ENCODE results near the gene STIL. TPM values are rescaled to one million over a fixed set of nuclear protein-coding genes. Genes with fewer than 3 reads are reported as not detected.
A peak's percentile ranks its signal among the peaks of the same experiment; 100 is the strongest.

STIL gene
- total RNA-seq, 1 experiment from 2014 or later, result 29.7 TPM

GRCh38 chr1:47201179-47201578 is 112.8 kb downstream of the STIL start:
- TF ChIP-seq NR1H2 (CRISPR knock-in tag; IDR thresholded peaks at IDR 0.05) (no peak), CBFB (CRISPR knock-in tag; IDR thresholded peaks at IDR 0.05; ENCODE audit: low read depth) (no peak), ESRRA (CRISPR knock-in tag; IDR thresholded peaks at IDR 0.05; ENCODE audit: borderline replicate concordance) (no peak), PRRX2 (CRISPR knock-in tag; IDR thresholded peaks at IDR 0.05) (no peak), FOXK1 (CRISPR knock-in tag; IDR thresholded peaks at IDR 0.05) (no peak), ZNF512 (CRISPR knock-in tag; IDR thresholded peaks at IDR 0.05; ENCODE audit: borderline replicate concordance) (no peak), JAZF1 (CRISPR knock-in tag; IDR thresholded peaks at IDR 0.05) (no peak), ZNF232 (CRISPR knock-in tag; IDR thresholded peaks at IDR 0.05) (no peak), ZNF317 (CRISPR knock-in tag; IDR thresholded peaks at IDR 0.05; ENCODE audit: borderline replicate concordance, low read depth) (no peak), NFYB (CRISPR knock-in tag; conservative IDR thresholded peaks at IDR 0.05; ENCODE audit: low read depth) (no peak), HMGA2 (CRISPR knock-in tag; IDR thresholded peaks at IDR 0.05) (no peak), ZNF416 (CRISPR knock-in tag; IDR thresholded peaks at IDR 0.05) (no peak), SMAD4 (CRISPR knock-in tag; IDR thresholded peaks at IDR 0.05) (no peak), ZNF671 (CRISPR knock-in tag; IDR thresholded peaks at IDR 0.05) (no peak), ZSCAN18 (CRISPR knock-in tag; IDR thresholded peaks at IDR 0.05) (no peak), NFATC4 (CRISPR knock-in tag; IDR thresholded peaks at IDR 0.05) (no peak)
- TF ChIP-seq, protein P1, sequence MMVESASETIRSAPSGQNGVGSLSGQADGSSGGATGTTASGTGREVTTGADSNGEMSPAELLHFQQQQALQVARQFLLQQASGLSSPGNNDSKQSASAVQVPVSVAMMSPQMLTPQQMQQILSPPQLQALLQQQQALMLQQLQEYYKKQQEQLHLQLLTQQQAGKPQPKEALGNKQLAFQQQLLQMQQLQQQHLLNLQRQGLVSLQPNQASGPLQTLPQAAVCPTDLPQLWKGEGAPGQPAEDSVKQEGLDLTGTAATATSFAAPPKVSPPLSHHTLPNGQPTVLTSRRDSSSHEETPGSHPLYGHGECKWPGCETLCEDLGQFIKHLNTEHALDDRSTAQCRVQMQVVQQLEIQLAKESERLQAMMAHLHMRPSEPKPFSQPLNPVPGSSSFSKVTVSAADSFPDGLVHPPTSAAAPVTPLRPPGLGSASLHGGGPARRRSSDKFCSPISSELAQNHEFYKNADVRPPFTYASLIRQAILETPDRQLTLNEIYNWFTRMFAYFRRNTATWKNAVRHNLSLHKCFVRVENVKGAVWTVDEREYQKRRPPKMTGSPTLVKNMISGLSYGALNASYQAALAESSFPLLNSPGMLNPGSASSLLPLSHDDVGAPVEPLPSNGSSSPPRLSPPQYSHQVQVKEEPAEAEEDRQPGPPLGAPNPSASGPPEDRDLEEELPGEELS (CRISPR knock-in tag; IDR thresholded peaks at IDR 0.05), result no peak
- TF ChIP-seq, protein P2, sequence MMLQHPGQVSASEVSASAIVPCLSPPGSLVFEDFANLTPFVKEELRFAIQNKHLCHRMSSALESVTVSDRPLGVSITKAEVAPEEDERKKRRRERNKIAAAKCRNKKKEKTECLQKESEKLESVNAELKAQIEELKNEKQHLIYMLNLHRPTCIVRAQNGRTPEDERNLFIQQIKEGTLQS (CRISPR knock-in tag; conservative IDR thresholded peaks at IDR 0.05), result no peak
- TF ChIP-seq, protein P3, sequence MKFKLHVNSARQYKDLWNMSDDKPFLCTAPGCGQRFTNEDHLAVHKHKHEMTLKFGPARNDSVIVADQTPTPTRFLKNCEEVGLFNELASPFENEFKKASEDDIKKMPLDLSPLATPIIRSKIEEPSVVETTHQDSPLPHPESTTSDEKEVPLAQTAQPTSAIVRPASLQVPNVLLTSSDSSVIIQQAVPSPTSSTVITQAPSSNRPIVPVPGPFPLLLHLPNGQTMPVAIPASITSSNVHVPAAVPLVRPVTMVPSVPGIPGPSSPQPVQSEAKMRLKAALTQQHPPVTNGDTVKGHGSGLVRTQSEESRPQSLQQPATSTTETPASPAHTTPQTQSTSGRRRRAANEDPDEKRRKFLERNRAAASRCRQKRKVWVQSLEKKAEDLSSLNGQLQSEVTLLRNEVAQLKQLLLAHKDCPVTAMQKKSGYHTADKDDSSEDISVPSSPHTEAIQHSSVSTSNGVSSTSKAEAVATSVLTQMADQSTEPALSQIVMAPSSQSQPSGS (CRISPR knock-in tag; IDR thresholded peaks at IDR 0.05; ENCODE audit: borderline replicate concordance, low read depth), result no peak
- peaks cover 62% of the 10 kb centered on the region for H3K27me3 Mint-ChIP-seq (ENCODE audit: low read depth)
- H3K36me3 Mint-ChIP-seq, result no peaks in the 10 kb centered on the region
- no peak overlapping the region for H3K27ac Mint-ChIP-seq
- CTCF ChIA-PET, result interaction anchor here (0.7 to 1.8 kb wide), 6 partner anchors 8 to 62 kb away, joined by 3 to 8 read pairs (median 4); no protein-coding TSS in a partner anchor
- ATAC-seq (peak; percentile 43), DNase-seq (ENCODE audit: low spot score) (no peak)
- no peak overlapping the region for H3K4me3 Mint-ChIP-seq
- peaks cover 8% of the 10 kb centered on the region for H3K9me3 Mint-ChIP-seq
- POLR2A ChIA-PET, result no interaction called here
- no peaks in the 10 kb centered on the region for H3K4me1 Mint-ChIP-seq

Other genes with a start within 250 kb of the STIL start
- not detected in 3 replicates for gene CYP4Z1, start 246.9 kb downstream of the STIL start, total RNA-seq (2021)
- gene CYP4A22, start 176.7 kb downstream of the STIL start, total RNA-seq (2021), result not detected in 3 replicates
- not detected in 3 replicates for gene PDZK1IP1, start 124.1 kb downstream of the STIL start, total RNA-seq (2021)
- gene TAL1, start 81.9 kb downstream of the STIL start, total RNA-seq (2021), result 0.41 to 0.63 TPM (median 0.57 TPM) in 3 replicates
- gene CMPK1, start 19.6 kb upstream of the STIL start, total RNA-seq (2021), result 35.6 to 37.1 TPM (median 36.3 TPM) in 3 replicates
- gene FOXE3, start 102.1 kb upstream of the STIL start, total RNA-seq (2021), result 0.09 TPM in 1 of 3 replicates, not detected in the others
- gene FOXD2, start 123.9 kb upstream of the STIL start, total RNA-seq (2021), result 0.05 to 0.07 TPM (median 0.05 TPM) in 3 replicates